Central memory CD8-positive, alpha-beta T cell (primary cell): ENCODE measurements around the gene C14orf132.

Experiments
- ATAC-seq: fragments of 150-1000 bp; cut with Tn5 transposase; replicated peaks from 2 replicates; pipeline ENCODE4 v1.10.0; 2022; ENCODE audit warnings: mild to moderate bottlenecking, moderate FRiP score, moderate number of reproducible peaks; ENCODE audit not compliant: poor library complexity, severe bottlenecking; ENCODE audit errors: extremely low read depth
- DNase-seq, 2 donors: peaks; one replicate each; pipeline ENCODE4 v3.0.0; 2021; ENCODE audit warnings: low spot score in 2 of 2
- H3K27ac Mint-ChIP-seq: one replicate; pipeline ENCODE4 v1.8.0; 2022; ENCODE audit warnings: low read depth, mild to moderate bottlenecking, moderate library complexity, mixed read lengths
- H3K27me3 Mint-ChIP-seq: one replicate; pipeline ENCODE4 v1.8.0; 2022; ENCODE audit warnings: mixed read lengths
- H3K36me3 Mint-ChIP-seq: one replicate; pipeline ENCODE4 v1.8.0; 2022; ENCODE audit warnings: mild to moderate bottlenecking, moderate library complexity, mixed read lengths; ENCODE audit not compliant: insufficient read depth
- H3K4me1 Mint-ChIP-seq: one replicate; pipeline ENCODE4 v1.8.0; 2022; ENCODE audit warnings: mixed read lengths
- H3K4me3 Mint-ChIP-seq: one replicate; pipeline ENCODE4 v1.8.0; 2022; ENCODE audit warnings: mild to moderate bottlenecking, moderate library complexity, mixed read lengths
- H3K9me3 Mint-ChIP-seq: one replicate; pipeline ENCODE4 v1.8.0; 2022; ENCODE audit warnings: mixed read lengths

The C14orf132 gene

DNA sequence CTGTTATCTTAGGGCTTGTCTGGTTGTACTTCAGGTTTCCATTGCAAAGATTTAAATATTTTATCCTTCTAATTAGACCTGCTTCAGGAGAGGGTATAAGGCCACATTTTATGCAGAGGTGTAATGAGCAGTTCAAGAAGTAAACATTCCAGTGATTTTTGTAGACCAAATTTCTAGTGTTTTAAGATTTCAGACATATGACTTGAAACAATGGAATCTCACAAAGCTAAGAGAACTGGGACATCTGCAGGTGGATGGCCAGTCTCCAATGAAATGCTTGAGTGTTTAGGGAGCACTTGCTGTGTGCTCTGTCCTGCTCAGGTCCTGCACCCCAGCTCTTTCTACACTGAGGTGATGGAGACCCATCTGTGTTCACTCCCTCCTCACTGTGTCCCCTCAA lies 7.9 kb downstream of the C14orf132 start:
- ATAC-seq (no peak), DNase-seq (no peak)
- no peak overlapping the region for H3K4me3 Mint-ChIP-seq
- H3K4me1 Mint-ChIP-seq = no peaks in the 10 kb centered on the region
- no peaks in the 10 kb centered on the region for H3K9me3 Mint-ChIP-seq
- peaks cover 50% of the 10 kb centered on the region for H3K27me3 Mint-ChIP-seq
- H3K36me3 Mint-ChIP-seq = no peaks in the 10 kb centered on the region
- no peak overlapping the region for H3K27ac Mint-ChIP-seq

DNA sequence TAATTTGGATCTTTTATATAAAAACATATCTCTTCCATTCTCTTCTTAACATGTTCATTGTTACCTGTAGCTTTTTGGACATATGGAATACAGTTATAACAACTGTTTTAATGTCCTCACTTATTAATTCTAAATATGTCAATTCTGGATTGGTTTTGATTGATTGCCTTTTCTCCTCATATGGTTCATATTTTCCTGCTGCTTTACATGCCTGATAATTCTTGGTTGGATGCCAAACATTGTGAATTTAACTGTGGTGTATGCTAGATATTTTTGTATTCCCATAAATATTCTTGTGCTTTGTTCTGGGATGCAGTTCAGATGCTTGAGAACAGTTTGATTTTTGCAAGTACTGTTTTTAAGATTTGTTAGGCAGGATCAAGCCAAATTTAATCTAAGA lies 10.8 kb downstream of the C14orf132 start:
- no peaks in the 10 kb centered on the region for H3K4me1 Mint-ChIP-seq
- no peak for DNase-seq
- H3K4me3 Mint-ChIP-seq = no peak overlapping the region
- no peak overlapping the region for H3K27ac Mint-ChIP-seq
- no peaks in the 10 kb centered on the region for H3K9me3 Mint-ChIP-seq
- H3K36me3 Mint-ChIP-seq = no peaks in the 10 kb centered on the region
- ATAC-seq = no peak
- peaks cover 48% of the 10 kb centered on the region for H3K27me3 Mint-ChIP-seq

DNA sequence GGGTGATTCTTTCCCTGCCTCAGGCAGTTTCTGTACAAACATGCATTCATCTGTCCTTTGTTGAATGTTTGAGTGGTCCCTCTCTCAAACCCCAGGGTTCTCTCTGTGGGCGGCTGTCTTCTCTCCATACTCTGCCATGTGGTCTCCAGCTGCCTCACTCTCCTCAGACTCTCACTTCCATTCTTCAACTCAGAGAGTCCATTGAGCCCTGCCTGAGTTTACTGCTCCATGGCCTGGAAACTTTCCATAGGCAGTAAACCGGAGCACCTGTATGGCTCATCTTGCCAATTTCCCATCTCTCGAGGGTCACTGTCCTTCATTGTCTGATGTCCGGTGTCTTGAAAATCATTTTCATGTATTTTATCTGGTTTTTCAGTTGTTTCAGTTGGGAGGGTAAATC lies 11.3 kb downstream of the C14orf132 start:
- Mint-ChIP-seq H3K27me3 (peaks cover 48% of the 10 kb centered on the region), H3K36me3 (no peaks in the 10 kb centered on the region), H3K4me1 (no peaks in the 10 kb centered on the region), H3K27ac (no peak overlapping the region), H3K4me3 (no peak overlapping the region), H3K9me3 (no peaks in the 10 kb centered on the region)
- no peak for DNase-seq
- ATAC-seq = no peak

DNA sequence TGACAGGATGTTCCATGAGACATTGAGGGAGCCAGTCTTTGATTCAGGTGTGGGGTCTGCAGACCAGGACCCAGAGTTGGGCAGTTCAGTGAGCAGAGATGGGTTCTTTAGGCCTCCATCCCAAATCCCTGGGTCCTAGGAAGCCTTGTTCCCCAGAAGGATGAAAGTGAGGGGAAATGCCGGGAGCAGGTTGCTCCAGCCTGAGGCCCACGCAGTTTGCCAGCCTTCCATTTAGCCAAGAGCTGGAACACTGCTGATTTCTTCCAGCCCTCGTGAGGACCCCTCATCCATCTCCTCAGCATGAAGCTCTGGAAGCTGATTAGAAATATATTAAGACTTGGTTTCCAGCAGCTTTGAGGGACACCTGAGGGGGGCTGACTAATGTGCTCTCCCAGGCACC lies 12.1 kb downstream of the C14orf132 start:
- no peak overlapping the region for H3K27ac Mint-ChIP-seq
- DNase-seq (no peak), ATAC-seq (no peak)
- peaks cover 53% of the 10 kb centered on the region for H3K27me3 Mint-ChIP-seq
- H3K9me3 Mint-ChIP-seq = no peaks in the 10 kb centered on the region
- no peaks in the 10 kb centered on the region for H3K36me3 Mint-ChIP-seq
- no peaks in the 10 kb centered on the region for H3K4me1 Mint-ChIP-seq
- H3K4me3 Mint-ChIP-seq = no peak overlapping the region

DNA sequence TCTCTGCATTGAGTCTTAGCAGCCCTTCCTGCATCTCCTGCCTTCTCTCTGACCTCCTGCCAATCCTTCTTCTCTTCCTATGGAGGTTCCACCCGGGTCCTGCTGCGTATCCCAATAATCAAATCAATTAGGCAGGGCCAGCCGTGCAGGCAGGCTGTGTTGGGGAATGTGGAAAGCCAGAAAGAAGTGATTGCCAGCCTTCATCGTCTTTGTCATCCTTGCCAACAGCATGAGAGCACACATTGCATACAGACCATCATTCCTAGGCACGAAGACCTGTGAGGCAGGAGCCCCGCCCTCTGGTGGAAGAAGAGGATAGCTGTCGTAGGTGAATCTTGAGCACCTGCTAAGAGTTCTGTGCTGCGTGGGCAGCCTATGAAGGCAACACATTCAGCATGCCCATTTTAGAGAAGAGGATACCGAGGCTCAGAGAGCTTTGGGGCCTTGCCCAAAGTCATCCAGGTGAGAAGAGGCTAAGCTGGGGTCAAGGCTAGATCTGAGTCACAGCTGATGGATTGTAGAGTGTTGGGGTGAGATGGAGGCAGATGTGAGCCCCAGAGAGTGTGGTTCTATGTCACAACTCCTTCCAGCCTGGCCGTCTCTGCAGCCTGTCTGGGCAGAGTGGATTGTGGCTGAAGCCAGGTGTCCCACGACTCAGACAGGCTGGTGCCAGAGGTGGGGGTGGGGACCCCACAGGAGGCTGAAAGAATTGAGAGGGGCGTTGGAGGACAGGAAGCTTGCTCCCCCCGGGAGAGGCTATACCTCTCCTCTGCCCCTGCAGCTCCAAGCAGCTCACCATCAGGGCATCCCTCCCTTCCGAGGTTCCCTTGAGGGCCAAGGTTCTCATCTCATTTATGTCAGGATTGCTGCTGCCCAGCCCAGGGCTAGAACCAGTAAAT lies 12.7 kb downstream of the C14orf132 start:
- no peak overlapping the region for H3K27ac Mint-ChIP-seq
- ATAC-seq (no peak), DNase-seq (no peak)

DNA sequence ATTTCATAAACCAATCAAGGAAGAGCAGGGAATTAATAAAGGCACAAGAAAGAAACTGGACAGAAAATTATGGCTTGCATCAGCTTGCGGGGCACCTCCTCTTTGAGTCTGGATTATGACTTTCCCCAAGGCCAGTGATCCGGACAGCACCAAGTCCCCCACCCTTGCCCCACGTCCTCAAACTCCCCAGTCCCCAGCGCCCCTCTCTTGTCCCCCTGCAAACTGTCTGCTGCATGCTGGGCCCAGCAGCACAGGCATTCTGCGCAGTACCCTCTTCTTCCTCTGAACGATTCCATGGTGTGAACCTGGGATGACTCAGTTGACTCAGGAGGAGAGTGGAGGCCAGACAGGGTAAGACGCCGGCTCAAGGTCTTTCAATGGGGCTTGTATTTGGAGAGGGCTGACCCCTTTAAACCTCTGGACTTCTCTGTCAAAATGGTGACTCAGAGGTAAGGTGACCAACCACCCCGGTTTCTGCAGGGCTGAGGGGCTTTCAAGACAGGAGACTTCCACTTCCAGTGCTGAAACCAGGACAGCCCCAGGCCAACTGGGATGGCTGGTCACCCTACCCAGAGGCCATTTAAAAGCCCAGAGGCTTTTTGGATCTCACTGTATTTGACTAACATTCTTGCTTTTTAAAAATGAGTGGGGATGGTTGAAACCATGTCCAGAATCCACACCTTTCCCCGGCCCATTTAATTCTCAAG lies 13.5 kb downstream of the C14orf132 start:
- DNase-seq = no peak
- Mint-ChIP-seq H3K9me3 (no peaks in the 10 kb centered on the region), H3K27me3 (peaks cover 61% of the 10 kb centered on the region), H3K4me1 (no peaks in the 10 kb centered on the region), H3K4me3 (no peak overlapping the region), H3K27ac (no peak overlapping the region), H3K36me3 (no peaks in the 10 kb centered on the region)
- ATAC-seq = no peak

More for the DNA sequence above, 12.7 kb downstream of the C14orf132 start:
- H3K27me3 Mint-ChIP-seq = peaks cover 59% of the 10 kb centered on the region
- no peaks in the 10 kb centered on the region for H3K9me3 Mint-ChIP-seq
- no peaks in the 10 kb centered on the region for H3K36me3 Mint-ChIP-seq
- H3K4me3 Mint-ChIP-seq = no peak overlapping the region
- no peaks in the 10 kb centered on the region for H3K4me1 Mint-ChIP-seq

DNA sequence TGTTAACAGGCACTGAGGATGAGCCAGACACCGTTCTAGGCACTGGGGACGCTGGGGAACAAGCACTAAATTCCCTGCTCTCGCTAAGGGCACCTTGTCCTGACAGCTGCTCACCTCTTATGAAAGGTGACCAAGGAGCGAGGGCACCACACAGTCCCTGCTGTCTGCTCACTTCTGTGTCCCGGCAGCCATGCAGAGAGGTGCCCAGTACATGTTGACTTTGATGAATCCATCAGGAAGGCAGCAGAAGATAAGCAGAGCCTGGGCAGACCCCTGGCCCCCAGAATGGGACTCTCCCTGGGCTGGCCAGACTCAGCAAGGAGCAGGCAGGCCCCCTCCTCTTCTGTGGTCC lies 14.1 kb downstream of the C14orf132 start:
- H3K36me3 Mint-ChIP-seq = no peaks in the 10 kb centered on the region
- DNase-seq (no peak), ATAC-seq (no peak)
- H3K27me3 Mint-ChIP-seq = peaks cover 61% of the 10 kb centered on the region
- no peaks in the 10 kb centered on the region for H3K4me1 Mint-ChIP-seq
- H3K27ac Mint-ChIP-seq = no peak overlapping the region
- H3K9me3 Mint-ChIP-seq = no peaks in the 10 kb centered on the region
- no peak overlapping the region for H3K4me3 Mint-ChIP-seq

DNA sequence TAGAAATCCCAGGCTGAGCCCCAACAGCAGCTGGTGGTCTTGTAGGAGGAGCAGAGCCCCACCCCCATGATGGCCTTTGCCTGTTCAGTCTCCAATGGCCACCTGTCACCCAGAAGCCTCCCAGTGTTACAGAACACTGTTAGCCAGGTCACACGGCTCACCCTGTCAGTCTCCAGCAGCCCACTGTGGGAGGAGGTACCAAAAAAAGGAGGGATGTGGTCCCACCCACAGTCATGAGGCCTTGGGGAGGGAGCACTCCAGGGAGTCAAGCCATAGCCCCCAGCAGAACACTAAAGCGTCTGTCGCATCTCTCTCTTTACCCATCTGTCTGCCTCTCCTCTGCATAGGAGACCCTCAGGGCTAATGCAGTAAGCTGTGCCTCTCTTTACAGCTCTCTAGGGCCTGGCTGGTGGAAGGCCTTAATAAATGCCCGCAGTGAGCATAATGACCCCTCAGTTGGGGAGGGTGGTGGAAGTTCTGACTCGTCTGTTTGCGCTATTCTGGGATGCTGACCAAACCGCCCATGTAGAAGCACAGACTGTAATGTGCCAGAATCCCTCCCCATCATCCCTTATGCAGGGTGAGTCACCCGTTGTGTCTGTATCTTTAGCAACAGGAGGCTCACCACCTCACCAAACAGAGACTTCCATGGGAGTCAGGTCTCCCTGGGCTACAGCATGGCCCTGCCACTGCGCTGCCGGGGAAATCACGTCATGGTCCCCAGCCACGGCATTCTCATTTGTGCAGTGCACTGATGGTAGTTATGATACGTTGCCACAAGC lies 14.6 kb downstream of the C14orf132 start:
- ATAC-seq (no peak), DNase-seq (no peak)
- Mint-ChIP-seq H3K27ac (no peak overlapping the region), H3K9me3 (no peaks in the 10 kb centered on the region), H3K27me3 (peaks cover 61% of the 10 kb centered on the region), H3K36me3 (no peaks in the 10 kb centered on the region), H3K4me3 (no peak overlapping the region), H3K4me1 (no peaks in the 10 kb centered on the region)

DNA sequence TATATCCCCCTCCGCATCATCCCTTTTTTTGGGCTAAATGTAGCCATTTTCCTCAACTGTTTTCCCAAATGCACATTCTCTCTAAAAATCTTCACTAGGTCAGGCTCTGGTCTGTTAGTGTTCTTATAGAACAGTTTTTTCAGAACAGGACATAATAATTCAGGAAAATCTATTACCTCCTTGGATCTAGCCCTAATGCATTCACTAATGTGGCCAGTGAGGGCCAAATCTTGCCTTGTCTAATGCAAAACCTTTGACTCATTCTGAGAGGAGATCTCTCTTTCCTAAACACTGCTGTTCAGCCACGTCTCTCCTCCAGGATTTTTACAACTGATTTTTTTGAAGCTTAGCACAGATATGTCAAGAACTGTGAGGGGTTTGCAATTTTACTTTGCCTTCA lies 15.5 kb downstream of the C14orf132 start:
- no peaks in the 10 kb centered on the region for H3K4me1 Mint-ChIP-seq
- no peak for ATAC-seq
- peaks cover 66% of the 10 kb centered on the region for H3K27me3 Mint-ChIP-seq

DNA sequence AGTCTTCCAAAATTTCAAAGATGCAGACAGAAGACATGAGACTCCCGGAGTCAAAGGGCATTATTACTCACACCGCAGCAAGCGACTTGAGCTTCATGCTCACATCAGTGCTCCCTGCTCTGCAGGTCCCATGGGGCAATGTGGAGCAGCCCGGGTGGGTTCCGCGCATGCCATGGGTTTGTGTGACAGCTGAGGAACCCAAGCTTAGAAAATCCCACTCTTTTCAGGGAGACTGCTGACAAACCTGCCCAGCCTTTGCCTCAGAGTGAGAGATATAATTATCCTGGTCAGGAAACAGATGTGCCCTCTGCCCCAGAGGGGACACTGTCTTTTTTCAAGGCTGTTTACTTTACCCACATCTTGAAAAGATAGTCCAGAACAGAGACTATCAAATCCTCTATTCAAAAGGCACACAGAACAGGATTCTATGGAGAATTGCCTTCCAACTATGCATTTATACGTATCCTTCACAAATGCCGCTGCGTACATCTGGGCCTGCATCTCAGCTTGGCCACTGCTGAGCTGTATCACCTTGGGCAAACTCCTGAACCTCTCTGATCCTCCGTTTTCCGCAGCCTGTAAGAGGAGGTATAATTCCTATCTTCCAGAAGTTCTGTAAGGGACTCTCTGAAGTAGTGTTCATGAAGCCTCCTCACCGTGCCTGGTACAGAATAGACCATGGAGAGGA lies 16.0 kb downstream of the C14orf132 start:
- no peak overlapping the region for H3K4me3 Mint-ChIP-seq
- H3K4me1 Mint-ChIP-seq = no peaks in the 10 kb centered on the region
- ATAC-seq = no peak

More for the DNA sequence above, 15.5 kb downstream of the C14orf132 start:
- DNase-seq = no peak
- Mint-ChIP-seq H3K4me3 (no peak overlapping the region), H3K36me3 (no peaks in the 10 kb centered on the region), H3K27ac (no peak overlapping the region), H3K9me3 (no peaks in the 10 kb centered on the region)

DNA sequence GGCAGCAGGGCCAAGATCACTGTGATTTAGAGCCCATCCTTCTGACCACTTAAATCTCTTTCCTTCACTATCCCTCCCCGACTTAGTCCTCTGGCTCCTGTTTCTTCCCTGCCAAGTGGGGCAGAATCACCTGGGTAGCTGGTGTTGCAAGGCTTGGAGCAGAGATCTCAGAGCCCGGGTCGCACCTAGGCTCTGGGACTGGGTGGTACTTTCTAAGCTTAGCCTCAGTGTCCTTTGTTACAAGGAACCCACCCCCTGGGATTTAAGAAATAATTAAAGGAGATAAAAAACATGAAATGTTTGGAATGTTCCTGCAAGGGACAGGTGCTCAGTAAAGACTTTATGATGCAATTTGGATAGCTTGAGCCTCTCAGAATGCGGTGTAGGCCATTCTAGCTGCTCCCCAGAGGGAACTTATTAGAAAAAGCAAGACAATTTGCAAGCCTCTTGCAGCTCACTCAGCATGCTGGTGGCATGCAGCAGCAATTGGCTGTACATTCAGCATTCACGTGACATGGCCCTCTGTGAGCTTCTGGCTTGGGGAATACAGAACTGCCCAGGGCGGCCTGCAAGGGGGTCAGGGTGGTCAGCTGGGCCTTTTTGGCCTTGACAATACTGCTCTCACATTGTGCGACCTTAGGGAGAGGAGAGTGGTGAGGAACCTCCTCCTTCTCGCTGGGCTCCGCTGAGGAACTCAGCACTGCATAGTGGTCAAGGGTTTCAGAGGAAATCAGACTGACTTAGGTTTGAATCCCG lies 16.8 kb downstream of the C14orf132 start:
- no peaks in the 10 kb centered on the region for H3K4me1 Mint-ChIP-seq
- H3K4me3 Mint-ChIP-seq = no peak overlapping the region
- no peak for DNase-seq
- H3K36me3 Mint-ChIP-seq = no peaks in the 10 kb centered on the region
- H3K27me3 Mint-ChIP-seq = peaks cover 68% of the 10 kb centered on the region
- ATAC-seq = no peak
- H3K27ac Mint-ChIP-seq = no peak overlapping the region
- no peaks in the 10 kb centered on the region for H3K9me3 Mint-ChIP-seq

More for the DNA sequence above, 16.0 kb downstream of the C14orf132 start:
- peaks cover 68% of the 10 kb centered on the region for H3K27me3 Mint-ChIP-seq
- no peak overlapping the region for H3K27ac Mint-ChIP-seq
- H3K9me3 Mint-ChIP-seq = no peaks in the 10 kb centered on the region
- no peaks in the 10 kb centered on the region for H3K36me3 Mint-ChIP-seq
- DNase-seq = no peak
